ENCODE measurements around the gene CROCC2. TPM values are rescaled to one million over a fixed set of nuclear protein-coding genes. Genes with fewer than 3 reads are reported as not detected.

Gene CROCC2
- total RNA-seq, 6 experiments from 2014 or later: not detected

DNA sequence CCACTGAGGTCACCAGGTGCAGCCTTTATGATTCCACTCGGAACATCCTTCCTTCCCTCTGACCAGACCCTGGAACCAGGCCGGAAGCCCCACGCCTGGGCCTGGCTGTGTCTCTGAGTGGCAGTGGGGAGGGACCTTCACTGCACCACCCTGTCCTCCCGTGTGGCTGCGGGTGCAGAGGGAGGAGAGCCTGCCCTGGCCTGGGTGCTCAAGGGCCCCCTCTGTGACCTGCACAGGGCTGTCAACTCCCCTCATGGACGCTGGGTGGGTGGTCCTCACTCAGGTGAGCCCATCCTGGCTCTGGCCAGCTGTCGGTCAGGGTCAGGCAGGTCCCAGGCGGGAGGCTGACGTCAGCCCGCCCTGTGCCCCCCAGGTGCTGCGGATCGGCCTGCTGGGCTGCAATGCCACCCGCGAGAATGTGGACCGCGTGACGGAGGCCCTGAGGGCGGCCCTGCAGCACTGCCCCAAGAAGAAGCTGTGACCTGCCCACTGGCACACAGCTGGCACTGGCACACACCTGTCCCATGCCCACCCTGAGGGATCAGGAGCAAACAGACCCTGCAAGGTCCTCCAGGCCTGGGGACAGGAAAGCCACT lies 27.7 kb upstream of the CROCC2 start:
- TF ChIP-seq, protein P1, sequence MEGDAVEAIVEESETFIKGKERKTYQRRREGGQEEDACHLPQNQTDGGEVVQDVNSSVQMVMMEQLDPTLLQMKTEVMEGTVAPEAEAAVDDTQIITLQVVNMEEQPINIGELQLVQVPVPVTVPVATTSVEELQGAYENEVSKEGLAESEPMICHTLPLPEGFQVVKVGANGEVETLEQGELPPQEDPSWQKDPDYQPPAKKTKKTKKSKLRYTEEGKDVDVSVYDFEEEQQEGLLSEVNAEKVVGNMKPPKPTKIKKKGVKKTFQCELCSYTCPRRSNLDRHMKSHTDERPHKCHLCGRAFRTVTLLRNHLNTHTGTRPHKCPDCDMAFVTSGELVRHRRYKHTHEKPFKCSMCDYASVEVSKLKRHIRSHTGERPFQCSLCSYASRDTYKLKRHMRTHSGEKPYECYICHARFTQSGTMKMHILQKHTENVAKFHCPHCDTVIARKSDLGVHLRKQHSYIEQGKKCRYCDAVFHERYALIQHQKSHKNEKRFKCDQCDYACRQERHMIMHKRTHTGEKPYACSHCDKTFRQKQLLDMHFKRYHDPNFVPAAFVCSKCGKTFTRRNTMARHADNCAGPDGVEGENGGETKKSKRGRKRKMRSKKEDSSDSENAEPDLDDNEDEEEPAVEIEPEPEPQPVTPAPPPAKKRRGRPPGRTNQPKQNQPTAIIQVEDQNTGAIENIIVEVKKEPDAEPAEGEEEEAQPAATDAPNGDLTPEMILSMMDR (IDR thresholded peaks at IDR 0.05): no peak
- peaks cover 19% of the 10 kb centered on the region for H3K27me3 Mint-ChIP-seq (ENCODE audit: insufficient read depth)
- no peaks in the 10 kb centered on the region for H3K9me3 Mint-ChIP-seq
- no peak overlapping the region for H3K4me3 Mint-ChIP-seq
- H3K36me3 Mint-ChIP-seq (ENCODE audit: low read depth): no peaks in the 10 kb centered on the region
- H3K4me1 Mint-ChIP-seq (ENCODE audit: low read depth): no peaks in the 10 kb centered on the region
- H3K27ac Mint-ChIP-seq: no peak overlapping the region
- no peak for DNase-seq

DNA sequence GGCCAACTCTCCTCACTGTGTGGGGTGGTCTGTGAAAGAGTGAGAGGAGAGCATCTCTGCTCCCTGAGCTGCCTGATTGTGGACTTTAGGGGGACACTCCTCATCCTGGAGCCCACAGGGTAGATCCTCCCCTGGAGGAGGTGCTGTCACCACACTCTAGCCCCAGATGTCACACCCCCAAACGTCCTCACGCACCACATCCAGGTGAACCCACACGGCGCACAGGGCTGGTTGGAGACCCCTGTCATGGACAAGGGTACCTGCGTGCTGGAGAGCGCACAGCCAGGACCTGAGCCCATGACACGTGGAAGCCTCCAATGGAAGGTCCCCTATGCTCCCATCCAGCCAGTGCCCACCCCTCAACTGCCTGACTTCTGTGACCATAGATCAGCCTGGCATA lies 27.0 kb upstream of the CROCC2 start:
- TF ChIP-seq, protein P1 (IDR thresholded peaks at IDR 0.05): no peak
- DNase-seq: no peak
- H3K4me1 Mint-ChIP-seq (ENCODE audit: low read depth): no peaks in the 10 kb centered on the region

DNA sequence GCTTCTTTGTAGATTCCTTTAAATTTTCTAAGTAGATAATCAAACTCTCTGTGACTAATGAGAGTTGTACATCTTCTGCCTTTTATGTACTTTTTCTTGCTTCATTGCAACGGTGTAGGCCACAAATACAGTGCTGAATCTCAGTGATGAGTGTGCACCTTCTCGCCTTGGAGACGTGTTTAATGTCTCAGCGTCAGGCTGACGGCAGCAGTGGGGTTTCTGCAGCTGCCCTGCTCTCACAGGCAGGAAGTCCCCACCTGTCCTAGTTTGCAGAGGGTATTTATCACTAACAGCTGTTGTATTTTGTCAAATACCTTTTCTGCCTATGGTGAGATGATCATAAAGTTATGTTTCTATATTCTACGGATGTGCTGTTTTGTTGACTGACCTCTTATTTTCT lies 24.2 kb upstream of the CROCC2 start:
- no peak for DNase-seq
- H3K36me3 Mint-ChIP-seq (ENCODE audit: low read depth): no peaks in the 10 kb centered on the region
- no peaks in the 10 kb centered on the region for H3K4me1 Mint-ChIP-seq (ENCODE audit: low read depth)
- H3K4me3 Mint-ChIP-seq: no peak overlapping the region
- TF ChIP-seq, protein P1 (IDR thresholded peaks at IDR 0.05): no peak
- H3K27me3 Mint-ChIP-seq (ENCODE audit: insufficient read depth): peaks cover 15% of the 10 kb centered on the region
- H3K27ac Mint-ChIP-seq: no peak overlapping the region
- H3K9me3 Mint-ChIP-seq: no peaks in the 10 kb centered on the region

More for the DNA sequence above, 27.0 kb upstream of the CROCC2 start:
- Mint-ChIP-seq H3K36me3 (ENCODE audit: low read depth) (no peaks in the 10 kb centered on the region), H3K9me3 (no peaks in the 10 kb centered on the region), H3K4me3 (no peak overlapping the region), H3K27ac (no peak overlapping the region), H3K27me3 (ENCODE audit: insufficient read depth) (peaks cover 19% of the 10 kb centered on the region)

DNA sequence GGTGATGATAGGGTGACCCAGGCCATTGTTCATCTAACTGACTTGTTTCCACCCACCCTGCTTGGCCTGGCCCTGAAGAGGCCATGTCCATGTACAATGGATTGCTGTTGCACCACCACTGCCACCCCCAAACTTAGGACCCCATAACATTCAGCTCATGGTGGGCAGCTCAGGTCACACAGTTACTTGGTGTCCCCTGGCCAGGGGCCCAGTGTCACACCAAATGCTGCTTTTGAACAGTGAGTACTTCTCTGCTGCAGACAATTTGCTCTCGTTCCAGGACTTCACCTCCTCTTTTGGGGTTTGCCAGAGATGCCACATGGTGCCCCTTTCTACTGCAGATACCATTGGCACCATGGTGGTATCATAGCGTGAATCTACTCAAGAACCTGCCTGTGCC lies 21.9 kb upstream of the CROCC2 start:
- Mint-ChIP-seq H3K4me1 (ENCODE audit: low read depth) (no peaks in the 10 kb centered on the region), H3K27me3 (ENCODE audit: insufficient read depth) (peaks cover 23% of the 10 kb centered on the region), H3K9me3 (no peaks in the 10 kb centered on the region), H3K27ac (no peak overlapping the region), H3K36me3 (ENCODE audit: low read depth) (no peaks in the 10 kb centered on the region), H3K4me3 (no peak overlapping the region)
- no peak for DNase-seq
- TF ChIP-seq, protein P1 (IDR thresholded peaks at IDR 0.05): no peak

DNA sequence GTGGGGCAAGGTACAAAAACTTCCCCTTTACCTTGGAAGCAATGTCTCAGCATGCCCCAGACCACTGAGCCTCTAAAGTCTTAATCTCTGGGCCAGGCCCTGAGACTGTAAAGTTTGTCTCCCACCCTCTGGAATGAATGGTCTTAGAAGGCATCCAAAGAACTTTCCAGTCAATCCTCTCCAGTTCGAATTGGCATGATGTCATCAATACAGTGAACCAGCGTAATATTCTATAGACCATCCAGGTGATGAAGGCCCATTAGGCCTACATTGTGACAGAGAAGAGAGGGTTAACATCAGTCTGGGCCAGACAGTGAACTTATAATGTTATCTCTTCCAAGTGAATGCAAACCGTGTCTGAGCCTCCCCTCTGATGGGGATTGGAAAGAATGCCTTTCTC lies 21.4 kb upstream of the CROCC2 start:
- H3K4me1 Mint-ChIP-seq (ENCODE audit: low read depth): no peaks in the 10 kb centered on the region
- H3K27ac Mint-ChIP-seq: no peak overlapping the region
- H3K27me3 Mint-ChIP-seq (ENCODE audit: insufficient read depth): peaks cover 23% of the 10 kb centered on the region
- H3K36me3 Mint-ChIP-seq (ENCODE audit: low read depth): no peaks in the 10 kb centered on the region
- H3K9me3 Mint-ChIP-seq: no peaks in the 10 kb centered on the region
- no peak for DNase-seq
- no peak overlapping the region for H3K4me3 Mint-ChIP-seq
- TF ChIP-seq, protein P1 (IDR thresholded peaks at IDR 0.05): no peak

DNA sequence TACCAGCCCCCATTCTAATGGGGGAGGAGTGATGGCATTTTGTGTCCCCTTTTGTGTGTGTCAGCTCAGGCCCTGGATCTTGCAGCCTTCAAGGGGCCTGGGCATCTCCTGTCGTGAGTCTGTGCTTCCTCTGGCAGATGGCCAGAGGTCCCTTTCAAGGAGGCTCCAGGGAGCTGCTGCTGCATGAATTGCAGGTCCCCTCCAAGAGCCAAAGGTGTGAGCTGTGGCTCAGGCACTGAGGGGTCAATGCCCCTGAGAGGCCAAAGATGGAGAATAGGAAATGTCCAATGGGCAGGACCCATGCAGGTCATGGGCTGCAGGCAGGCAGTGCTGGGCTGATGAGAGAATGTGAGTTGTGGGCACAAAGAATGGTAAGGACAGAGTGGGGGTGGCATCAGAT lies 20.6 kb upstream of the CROCC2 start:
- Mint-ChIP-seq H3K27ac (no peak overlapping the region), H3K27me3 (ENCODE audit: insufficient read depth) (peaks cover 23% of the 10 kb centered on the region), H3K36me3 (ENCODE audit: low read depth) (no peaks in the 10 kb centered on the region), H3K4me3 (no peak overlapping the region), H3K9me3 (no peaks in the 10 kb centered on the region), H3K4me1 (ENCODE audit: low read depth) (no peaks in the 10 kb centered on the region)
- DNase-seq: no peak
- TF ChIP-seq, protein P1 (IDR thresholded peaks at IDR 0.05): no peak
